HEK293T (cell line): ENCODE measurements around the gene HES3.

ENCODE experiments used
- BHLHE40 ChIP-seq: fragments of 450-650 bp; IDR thresholded peaks from 2 replicates; pipeline ENCODE4 v1.6.1; 2016; ENCODE audit warnings: mild to moderate bottlenecking, moderate library complexity, borderline replicate concordance
- CTBP1 ChIP-seq: fragments of 450-650 bp; IDR thresholded peaks from 2 replicates; pipeline ENCODE4 v1.6.1; 2016; ENCODE audit warnings: borderline replicate concordance
- ELF4 ChIP-seq: fragments of 450-650 bp; IDR thresholded peaks from 2 replicates; pipeline ENCODE4 v1.6.1; 2017; ENCODE audit warnings: antibody characterized with exemption
- FOXA1 ChIP-seq: fragments of 450-650 bp; IDR thresholded peaks from 2 replicates; pipeline ENCODE4 v1.6.1; 2016; ENCODE audit warnings: mild to moderate bottlenecking
- FOXK2 ChIP-seq: fragments of 450-650 bp; IDR thresholded peaks from 2 replicates; pipeline ENCODE4 v1.6.1; 2016; ENCODE audit warnings: mild to moderate bottlenecking
- HDGF ChIP-seq: fragments of 450-650 bp; IDR thresholded peaks from 2 replicates; pipeline ENCODE4 v1.6.1; 2017; ENCODE audit warnings: antibody characterized with exemption, borderline replicate concordance
- SP1 ChIP-seq: fragments of 450-650 bp; IDR thresholded peaks from 2 replicates; pipeline ENCODE4 v1.6.1; 2017
- SUZ12 ChIP-seq: fragments of 450-650 bp; IDR thresholded peaks from 2 replicates; pipeline ENCODE4 v1.6.1; 2016; ENCODE audit warnings: mild to moderate bottlenecking
- TARDBP ChIP-seq: fragments of 450-650 bp; IDR thresholded peaks from 2 replicates; pipeline ENCODE4 v1.6.1; 2016

- TF ChIP-seq SP1 (no peak), BHLHE40 (no peak), ELF4 (no peak), TARDBP (no peak), FOXK2 (no peak), SUZ12 (no peak), FOXA1 (no peak), CTBP1 (no peak), HDGF (no peak)
Measured at GRCh38 chr1:6235296-6235677, 8.7 kb upstream of the HES3 start.
